Bone marrow (tissue), 2 donors: ENCODE results near the gene KCNQ2.
"Not testable (repeated sequence)": the region's sequence is repeated elsewhere in the genome, so short reads cannot be mapped to it uniquely, and the experiment has no call there.

ENCODE experiments used
- DNase-seq, 2 donors: peaks; one replicate each; lab custom pipeline; 2025; lab: John Stamatoyannopoulos, UW

The KCNQ2 gene

DNA sequence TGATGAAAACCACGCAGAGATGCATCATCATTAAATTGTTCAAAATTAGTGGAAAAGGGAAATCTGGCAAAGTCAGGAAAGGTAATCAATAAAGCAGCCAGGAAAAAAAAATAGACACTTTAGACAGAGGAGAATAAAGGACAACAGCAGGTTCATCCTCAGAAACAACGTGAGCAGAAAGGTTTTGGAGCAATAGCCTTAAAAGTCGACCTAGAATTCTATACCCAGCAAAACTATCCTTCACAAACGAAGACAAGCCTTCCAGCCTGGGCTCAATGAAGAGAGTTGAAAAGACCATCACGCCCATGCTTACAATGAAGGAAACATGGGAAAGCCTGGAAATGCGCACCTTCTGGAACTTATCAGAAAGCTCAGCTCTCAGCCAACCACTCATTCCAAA is 86.6 kb downstream of the KCNQ2 start:
- DNase-seq, result no peak

DNA sequence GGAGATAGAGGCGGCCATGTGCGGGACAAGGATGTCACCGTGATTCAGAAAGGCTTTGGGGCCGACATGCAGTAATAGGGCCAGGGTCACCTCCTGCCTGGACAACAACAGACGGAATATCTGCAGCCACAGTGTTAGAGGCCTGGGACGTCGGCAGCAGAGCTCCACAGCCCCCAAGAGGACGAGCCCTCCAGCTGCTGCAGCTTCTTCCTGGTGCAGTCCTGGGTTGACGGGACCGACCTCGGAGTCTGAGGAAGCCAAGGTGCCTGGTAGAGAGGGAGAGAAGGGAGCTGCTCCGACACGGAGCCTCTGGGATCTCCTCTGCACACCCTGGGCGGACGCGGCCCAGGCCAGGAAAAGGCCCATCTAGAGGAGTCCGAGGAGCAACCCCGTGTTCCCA is 88.1 kb downstream of the KCNQ2 start:
- DNase-seq, result no peak

DNA sequence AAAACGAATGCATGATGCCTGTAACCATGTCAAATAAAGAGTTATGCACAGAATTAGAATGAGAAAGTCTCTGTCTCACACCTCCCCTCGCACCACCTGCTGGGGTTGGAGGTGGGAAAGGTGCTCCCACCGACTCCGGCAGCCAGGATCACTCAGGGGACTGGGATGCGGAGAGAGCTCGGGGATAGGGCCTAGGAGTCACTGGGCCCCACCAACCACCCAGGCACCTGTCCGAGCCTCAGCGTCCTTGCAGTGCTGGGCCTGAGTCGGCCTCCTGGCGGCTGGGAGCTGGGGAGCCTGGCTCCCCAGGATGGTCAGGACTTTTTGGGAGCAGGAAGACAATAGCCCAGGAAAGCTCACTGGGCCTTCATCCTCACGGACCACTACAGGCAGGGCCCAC is 88.9 kb downstream of the KCNQ2 start:
- DNase-seq, result no peak

DNA sequence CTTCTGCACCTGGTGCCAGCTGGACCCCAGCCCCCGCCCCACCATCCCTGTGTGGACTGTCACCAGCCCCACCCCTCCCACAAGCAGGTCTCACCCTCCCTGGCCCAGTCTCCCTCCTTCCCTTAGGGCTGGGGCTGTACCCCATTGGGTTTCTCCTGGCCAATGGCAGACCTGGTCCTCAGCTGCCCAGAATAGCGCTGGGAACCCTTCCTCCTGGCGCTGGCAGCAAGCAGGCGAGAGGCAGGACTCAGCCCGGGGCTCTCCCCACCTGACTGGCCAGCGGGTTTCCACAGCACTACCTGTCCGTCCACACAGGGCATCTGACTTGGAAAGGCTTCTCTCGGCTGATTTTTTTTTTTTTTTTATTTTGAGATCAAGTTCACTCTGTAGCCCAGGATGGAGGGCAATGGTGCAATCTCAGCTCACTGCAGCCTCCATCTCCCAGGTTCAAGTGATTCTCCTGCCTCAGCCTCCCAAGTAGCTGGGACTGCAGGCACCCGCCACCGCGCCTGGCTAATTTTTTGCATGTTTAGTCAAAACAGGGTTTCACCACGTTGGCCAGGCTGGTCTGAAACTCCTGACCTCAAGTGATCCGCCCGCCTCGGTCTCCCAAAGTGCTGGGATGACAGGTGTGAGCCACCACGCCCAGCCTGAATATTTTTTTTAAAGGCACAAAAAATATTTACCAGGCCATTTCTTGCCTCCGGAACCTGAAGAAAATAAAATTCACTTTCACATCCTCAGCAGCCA is 89.7 kb downstream of the KCNQ2 start:
- DNase-seq, result no peak

DNA sequence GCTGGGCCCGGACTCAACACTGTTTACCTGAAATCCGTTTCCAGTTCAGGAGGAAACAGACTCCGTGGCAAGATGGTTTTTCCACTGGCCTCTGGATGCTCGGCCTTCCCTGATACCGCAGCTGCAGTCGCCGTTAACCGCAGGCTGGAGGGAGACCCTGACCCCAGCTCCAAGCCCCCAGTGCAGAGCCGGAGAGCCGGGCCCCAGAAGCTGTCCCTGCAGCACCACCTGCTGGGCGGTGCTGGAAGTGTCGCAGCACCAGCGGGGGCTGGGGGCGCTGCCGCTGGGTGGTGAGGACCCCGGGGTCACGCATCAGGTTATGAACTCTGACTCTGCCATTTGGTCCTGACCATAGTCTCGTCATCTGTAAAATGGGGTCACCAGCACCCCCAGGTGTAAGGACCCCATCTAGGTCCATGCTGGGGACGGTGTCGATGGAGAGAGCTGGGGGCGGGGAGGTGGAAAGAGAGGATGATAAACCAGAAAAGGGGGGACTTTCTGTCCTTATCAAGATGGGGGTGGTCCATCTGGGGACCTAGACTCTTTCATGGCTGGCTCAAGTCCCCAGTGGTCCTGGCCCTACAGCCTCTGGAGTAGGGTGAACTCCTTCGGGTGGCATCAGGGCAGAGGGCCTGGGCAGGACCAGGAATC is 90.5 kb downstream of the KCNQ2 start:
- DNase-seq, result peak in 1 of 2 donors; percentile 1

DNA sequence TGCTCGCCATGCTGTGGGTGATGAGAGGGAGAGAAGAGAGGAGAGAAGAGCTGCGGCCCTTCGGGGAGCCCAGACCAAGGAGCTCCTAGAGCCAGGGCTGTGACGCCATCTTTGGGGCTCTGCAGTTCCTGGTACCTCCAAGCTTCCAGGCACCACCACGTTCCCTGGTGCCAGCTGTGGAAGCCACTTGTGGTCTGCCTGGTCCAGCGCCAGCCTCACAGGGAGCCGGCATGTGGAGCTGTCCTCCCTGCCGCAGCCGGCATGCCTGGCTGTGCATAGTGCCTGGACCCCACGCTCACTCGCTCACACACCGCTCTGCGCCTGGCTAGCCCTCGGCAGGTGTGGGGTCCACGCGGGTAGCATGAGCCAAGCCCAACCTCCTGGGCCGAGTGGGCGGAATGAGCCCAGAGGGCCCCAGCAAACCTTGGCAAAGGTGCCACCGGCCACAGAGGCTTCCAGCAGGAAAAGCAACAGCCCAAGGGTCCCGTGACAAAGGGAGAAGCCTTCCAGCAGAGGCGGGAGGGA is 92.0 kb downstream of the KCNQ2 start:
- no peak for DNase-seq

DNA sequence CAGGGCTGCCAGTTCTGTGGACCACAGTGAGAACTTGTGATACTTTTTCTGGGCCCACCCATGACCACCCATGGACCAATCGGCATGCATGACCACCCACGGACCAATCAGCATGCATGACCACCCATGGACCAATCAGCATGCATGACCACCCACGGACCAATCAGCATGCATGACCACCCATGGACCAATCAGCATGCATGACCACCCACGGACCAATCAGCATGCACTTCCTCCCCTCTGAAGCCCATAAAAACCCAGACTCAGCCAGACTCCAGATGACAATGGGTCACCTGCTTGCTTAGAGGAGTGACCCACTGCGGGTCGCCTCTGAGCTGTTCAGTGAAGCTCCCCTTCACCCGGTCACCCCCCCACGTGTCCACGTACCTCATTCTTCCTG is 92.6 kb downstream of the KCNQ2 start:
- not testable (repeated sequence) for DNase-seq

DNA sequence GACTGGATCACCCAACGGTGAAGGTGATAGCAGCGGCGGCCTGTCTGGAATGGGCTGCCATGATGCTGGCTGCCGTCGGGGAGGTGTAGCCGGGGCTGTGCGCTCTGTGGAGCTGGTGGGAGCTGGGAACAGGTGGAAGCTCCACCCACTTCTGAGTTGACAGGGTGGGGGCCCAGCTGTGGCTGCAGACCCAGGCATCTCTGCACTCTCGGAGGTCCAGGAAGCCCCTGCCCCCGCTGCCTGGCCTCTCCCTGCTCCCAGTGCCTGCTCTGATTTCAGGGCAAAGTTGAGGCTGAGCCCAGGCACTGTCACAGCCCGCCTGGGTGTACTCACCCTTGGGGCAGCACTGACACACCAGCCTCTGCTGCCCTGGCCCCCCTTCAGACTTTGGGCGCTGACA is 93.2 kb downstream of the KCNQ2 start:
- DNase-seq, result no peak

DNA sequence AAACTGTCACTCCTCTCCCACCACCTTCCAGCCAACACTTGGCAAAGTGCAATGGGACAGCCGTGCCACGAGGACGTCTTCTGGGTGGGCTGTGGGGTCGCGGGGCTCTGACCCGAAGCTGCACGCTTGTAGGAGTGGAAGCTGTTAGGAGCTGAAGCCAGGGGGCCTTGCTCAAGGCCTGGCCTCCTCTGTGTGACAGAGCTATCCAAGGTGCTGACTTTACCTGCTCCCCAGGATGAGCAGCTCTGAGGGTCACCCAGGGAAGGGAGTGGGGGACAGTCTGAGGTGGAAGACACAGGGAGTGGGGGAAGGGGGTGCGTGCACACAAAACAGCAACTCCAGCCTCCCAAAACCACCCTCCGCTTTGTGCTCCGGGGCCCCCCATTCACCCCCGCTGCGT is 93.8 kb downstream of the KCNQ2 start:
- DNase-seq, result no peak

DNA sequence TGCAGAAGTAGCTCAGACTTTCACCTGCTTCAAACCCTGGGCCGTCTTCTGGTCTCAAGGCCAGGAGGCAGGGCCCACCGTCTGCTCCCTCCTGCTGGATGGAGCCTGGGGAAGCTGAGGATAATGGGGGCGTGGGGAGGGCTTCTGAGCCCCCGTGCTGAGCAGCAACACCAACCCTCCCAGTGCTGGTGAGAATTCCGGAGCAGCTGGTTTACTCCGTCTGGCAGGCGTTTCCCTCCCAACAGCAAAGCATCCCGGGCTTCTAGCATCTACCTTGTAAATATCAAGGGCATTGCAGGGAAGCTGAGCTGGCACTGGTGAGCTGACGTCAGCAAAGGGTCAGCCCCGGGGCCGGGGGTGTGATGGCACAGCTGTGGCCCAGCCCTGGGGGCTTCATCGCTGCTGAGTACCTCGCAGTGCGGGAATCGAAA is 94.5 kb downstream of the KCNQ2 start:
- no peak for DNase-seq

DNA sequence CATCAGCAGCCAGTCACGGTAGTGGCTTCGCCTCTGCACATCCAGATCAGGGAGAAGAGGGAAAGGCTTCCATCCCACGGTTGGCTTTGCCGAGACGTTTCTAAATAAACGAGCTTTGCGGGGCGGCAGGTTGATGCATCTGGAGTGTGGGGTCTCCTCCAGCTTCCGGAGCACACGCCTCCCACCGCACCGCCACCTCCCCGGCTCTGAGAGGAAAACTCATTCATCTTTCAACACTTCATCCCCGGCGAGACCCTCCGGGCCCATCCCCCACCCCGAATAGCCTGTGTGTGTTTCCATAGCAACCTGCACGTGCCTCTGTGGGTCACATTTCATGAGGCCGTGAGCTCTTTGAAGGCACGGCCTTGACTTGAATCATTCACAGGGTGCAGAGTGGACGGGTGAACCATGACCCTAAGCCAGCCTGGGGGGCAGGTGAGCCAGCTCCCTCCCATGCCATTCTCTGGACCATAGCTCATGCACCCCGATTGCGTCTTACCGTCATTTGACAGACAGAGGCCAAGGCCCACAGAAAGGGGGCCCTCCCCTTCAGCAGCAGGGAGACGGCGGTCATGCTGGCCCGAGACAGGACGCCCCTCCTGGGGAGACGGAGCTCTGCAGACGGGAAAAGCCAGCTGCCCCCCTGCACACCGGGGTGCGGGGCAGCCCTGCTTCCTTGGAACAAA is 95.1 kb downstream of the KCNQ2 start:
- no peak for DNase-seq

DNA sequence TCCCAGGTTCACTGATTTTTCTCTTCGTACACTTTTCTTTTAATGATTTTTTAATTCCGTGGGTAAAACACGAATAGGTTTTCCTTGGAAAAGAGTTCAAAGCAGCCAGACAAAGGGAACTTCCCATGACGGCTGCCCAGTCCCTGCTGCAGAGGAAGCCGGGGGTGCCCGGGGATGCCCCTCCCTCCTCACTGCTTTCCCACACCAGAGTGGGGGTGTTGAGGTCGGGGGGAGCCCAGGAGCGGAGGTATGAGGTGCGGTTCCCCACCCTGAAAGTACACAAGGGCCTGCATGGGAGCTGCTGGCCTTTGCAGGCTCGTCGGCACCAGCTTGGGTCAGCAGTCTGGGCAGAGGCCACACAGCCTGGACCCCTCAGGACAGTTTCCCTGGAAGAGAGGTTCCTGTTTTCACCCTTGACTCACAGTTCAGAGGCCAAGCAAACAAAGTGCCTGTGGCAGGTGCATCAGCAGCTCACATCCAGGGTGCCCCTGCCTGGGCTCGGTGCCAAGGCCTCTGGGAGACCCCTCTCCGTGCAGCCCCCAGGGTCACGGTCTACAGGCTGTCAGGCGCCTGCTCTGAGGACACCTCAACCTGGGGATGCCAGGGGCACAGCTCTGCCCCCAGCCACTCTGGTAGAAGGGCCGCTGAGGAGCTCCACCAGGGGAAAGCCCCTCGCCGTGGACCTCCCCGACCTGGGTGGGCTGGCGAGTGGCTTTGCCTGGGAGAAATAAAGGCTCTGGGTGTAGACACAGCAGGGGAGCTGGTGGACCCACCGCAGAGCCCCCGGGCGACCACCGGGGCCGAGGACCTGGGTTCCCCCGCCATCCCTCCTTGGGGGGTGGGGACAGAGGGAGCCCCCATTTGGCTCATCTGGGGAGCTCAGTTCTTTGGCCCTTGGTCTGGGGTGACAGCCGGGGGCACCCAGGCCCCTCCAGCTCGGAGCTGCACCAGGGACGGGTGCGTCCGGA is 95.9 kb downstream of the KCNQ2 start:
- no peak for DNase-seq

DNA sequence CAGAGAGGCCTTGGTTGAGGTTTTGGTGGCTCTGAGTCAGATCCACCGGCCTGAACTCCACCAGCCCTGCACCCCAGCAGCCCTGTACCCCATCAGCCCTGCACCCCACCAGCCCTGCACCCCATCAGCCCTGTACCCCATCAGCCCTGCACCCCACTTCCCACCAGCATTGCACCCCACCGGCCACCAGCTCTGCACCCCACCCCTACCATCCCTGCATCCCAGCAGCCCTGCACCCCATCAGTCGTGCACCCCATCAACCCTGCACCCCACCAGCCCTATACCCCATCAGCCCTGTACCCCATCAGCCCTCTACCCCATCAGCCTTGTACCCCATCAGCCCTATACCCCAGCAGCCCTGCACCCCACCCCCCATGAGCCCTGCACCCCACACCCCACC is 97.0 kb downstream of the KCNQ2 start:
- no peak for DNase-seq

DNA sequence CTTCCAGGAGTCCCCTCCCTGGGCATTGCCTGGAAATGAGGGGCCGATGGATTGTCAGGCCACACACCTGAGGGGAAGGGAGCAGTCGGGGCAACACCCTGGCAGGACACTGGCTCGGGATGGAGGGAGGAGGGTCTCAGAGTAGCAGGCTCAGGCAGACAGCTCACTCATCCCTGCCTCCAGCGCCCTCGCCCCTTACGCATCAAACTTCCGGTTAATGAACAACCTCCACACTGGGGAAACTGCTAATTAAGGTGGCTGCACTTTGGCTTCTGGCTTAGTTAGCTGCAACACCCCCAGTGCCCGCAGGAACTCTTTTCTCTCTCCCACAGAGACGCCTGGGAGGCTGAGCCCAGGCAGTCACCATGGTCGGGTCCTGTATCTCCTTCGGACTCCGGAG is 98.0 kb downstream of the KCNQ2 start:
- no peak for DNase-seq

DNA sequence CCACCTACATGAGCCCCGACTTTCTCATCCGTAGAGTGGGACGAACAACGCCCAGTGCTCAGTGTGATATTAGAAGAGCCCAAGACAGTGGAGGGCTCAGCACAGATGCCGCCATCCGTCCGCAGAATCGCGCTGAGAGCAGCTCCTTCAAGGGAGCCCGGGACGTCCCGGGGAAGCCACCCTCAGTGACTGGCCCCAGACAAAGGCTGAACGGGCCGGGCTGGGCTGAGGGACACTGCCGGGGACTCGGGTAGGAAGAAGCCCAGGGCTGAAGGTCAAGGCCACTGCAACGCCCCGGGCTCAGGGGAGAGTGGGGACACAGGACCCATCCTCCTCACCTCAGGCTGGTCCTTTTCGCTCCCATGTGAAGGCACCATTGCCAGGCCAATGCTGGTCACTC is 98.5 kb downstream of the KCNQ2 start:
- no peak for DNase-seq

DNA sequence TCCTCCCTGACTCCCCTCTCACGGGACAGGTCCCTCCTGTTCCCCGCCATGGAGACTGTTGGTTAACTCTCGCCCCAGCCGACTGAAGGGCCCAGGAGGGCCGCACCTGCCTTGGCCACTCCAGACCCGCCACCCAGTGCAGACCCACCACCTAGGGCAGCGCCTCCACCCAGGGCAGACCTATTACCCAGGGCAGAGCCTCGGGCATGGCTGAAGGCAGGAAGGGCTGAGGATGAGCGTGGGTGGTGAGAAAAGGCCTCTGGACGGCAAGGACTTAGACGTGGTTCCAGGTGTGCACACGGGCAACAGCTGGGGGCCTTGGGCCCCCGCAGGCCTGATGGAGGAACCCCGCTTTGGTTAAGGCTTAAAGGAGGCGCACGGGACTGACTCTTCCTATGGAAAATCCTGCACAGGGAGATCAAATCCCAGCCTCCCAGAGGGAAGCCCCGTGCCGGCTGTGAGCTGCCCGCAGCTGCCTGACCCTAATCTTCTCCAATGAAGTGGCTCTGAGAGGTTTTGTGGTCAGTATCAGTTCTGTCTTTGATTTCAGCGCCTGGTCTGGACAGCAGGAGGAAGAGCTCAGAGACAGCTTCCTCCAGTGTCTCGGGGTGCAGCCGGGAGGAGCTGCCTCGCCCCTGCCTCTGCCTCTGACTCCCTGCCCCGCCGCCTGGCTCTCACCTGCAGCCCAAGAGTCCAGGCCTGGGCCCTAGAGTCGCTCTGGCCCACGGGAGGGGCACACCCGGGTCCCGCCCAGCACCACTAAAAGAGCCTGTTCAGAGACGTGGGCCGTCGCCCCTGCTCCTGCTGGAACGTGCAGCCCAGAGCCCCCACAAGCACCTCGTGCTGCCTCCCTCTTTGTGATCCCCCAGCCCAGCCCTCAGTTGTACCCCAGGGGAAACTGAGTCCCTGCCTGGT is 99.2 kb downstream of the KCNQ2 start:
- DNase-seq, result no peak

DNA sequence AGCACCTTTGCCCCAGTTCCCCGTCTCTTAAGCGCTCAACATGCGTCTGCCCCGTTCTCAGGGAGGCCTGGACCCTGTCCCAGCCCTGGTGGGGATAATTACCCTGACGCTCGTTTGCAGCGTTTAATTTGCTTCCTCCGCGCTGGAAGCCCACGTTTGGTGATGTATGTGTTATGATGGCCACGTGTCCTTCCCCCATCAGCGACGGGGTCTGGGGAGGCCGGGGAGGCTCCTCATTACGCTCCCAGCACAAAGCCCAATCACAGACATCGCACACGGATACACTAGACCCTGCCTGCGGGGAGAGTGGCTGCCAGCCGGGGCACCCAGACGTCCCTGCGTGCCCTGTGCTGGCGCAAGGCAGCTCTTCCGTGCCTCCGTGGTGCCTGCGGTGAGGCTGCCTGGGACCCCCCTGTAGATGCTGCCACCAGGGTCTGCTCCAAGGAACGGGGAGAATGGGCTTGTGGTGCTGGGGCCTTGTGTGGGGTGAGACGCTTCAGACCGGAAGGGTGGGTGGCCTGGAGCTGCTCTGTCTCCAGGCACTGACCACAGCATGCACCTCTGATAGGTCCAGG is 101.1 kb downstream of the KCNQ2 start:
- DNase-seq, result no peak

DNA sequence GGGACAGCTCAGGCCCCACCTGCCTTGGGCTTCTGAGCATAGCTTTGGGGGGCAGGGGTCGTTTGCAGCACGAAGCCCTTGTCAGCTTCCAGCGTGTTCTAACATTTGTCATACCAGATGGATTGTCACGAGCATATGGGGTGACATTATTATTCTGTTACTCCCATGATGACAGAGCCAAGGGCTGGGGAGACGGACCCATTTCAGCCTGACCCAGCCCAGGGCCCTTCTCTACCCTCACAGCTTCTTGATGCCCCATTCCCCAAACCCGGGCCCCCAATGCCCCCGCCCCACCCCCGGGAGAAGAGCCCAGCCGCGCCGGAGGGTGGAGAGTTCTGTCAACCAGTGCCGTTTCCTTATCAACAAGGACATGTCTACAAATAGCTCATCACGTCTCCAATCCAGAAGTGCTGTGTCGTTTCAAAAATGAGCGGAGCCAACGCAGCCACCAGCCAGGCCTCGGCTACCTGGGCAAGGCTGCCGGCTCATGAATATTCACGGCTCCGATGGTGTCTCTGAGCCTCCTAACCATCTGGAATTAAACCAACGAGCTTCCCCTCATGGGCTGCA is 101.8 kb downstream of the KCNQ2 start:
- no peak for DNase-seq

DNA sequence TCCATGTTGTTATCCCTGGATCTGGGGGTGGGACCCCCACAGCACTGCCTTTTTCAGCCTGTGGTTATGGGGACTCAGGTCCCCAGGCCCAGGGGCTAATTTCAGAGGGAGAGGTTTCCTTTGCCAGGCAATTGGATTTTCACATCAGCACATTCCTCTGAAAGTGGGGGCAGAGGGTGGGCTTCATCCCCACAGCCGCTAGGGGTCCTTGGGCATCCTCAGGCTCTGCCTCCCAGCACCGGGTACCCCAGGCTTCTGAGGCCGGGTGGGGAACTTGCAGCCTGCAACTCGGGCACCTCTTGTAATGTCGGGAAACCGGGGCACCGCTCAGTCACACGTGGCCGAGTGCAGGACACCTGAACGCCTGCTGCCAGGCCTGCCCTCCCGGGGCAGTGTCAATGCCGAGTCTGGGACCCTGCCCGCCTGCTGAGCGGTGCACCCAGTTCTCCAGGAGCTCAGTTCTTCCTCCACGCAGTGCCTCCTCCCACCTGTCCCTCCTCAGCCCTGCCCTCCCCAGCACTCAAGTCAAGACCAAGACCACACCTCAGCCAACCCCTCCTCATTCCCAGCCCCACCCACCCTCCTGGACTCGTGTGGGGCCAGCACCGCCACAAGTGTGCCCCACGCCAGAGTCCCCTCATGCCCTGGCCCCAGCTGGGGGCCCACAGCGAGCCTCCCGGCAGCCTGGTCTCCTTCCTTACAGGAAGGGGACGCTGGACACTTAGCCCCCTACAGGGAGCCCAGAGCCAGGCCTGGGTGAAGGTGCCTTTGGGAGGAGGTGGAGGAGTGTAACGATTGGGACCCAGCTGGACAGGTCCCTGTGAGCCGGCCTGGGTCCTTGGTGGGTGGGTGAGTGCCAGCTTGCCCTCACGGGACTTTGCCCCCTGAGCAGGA is 102.5 kb downstream of the KCNQ2 start:
- no peak for DNase-seq
